PC-3 (cell line): ENCODE measurements around the gene FAM50B. TPM values are rescaled to one million over a fixed set of nuclear protein-coding genes. Genes with fewer than 3 reads are reported as not detected.

ENCODE experiments used
- ATAC-seq: fragments of 200-7000 bp; cut with Tn5 transposase; 2 replicates; pipeline ENCODE4 v1.9.1; 2020; ENCODE audit warnings: mild to moderate bottlenecking, moderate library complexity
- BruUV-seq: library from RNA; stranded (reverse); fragments of 400-500 nt; replicated peaks from 2 replicates; lab custom pipeline; 2021; lab: Mats Ljungman, UMichigan
- CTCF ChIA-PET: fragments of 300-600 bp; sonication (Branson Sonifier 250); formaldehyde crosslinking; loops from one replicate; lab custom pipeline; 2022; ENCODE audit warnings: antibody characterized with exemption; lab: Charles Lee
- POLR2A ChIA-PET: fragments of 300-600 bp; sonication (Branson Sonifier 250); formaldehyde crosslinking; loops from one replicate; lab custom pipeline; 2022; ENCODE audit warnings: antibody characterized with exemption; ENCODE audit not compliant: unreplicated experiment; lab: Charles Lee
- DNase-seq: peaks from one replicate; pipeline ENCODE4 v3.0.0-alpha.2; 2015
- H2AFZ ChIP-seq: fragments of 300-600 bp; sonication (generic); 2 replicates; pipeline ENCODE4 v1.6.0; 2016; ENCODE audit warnings: antibody characterized with exemption, low read length
- H3F3A ChIP-seq: fragments of 300-600 bp; sonication (generic); one replicate; pipeline ENCODE4 v1.6.0; 2017; ENCODE audit warnings: antibody characterized with exemption, low read length, control low read depth, mild to moderate bottlenecking; ENCODE audit not compliant: unreplicated experiment
- H3K27ac ChIP-seq: fragments of 300-600 bp; sonication (generic); 2 replicates; pipeline ENCODE4 v1.5.1; 2016; ENCODE audit warnings: mild to moderate bottlenecking, low read length
- H3K27me3 ChIP-seq: fragments of 300-600 bp; sonication (generic); 2 replicates; pipeline ENCODE4 v1.6.1; 2016; ENCODE audit warnings: low read length, mixed read lengths
- H3K36me3 ChIP-seq: fragments of 300-600 bp; sonication (generic); 2 replicates; pipeline ENCODE4 v1.6.1; 2016; ENCODE audit warnings: low read depth, mixed run types, low read length, mixed read lengths
- H3K4me1 ChIP-seq: fragments of 300-600 bp; sonication (generic); 2 replicates; pipeline ENCODE4 v1.5.1; 2016; ENCODE audit warnings: low read length; ENCODE audit not compliant: insufficient read depth
- H3K4me2 ChIP-seq: fragments of 300-600 bp; sonication (generic); 2 replicates; pipeline ENCODE4 v1.6.0; 2016; ENCODE audit warnings: low read length
- H3K4me3 ChIP-seq: fragments of 300-600 bp; sonication (generic); 2 replicates; pipeline ENCODE4 v1.5.1; 2016; ENCODE audit warnings: mild to moderate bottlenecking, low read length, mixed read lengths
- H3K79me2 ChIP-seq: fragments of 300-600 bp; sonication (generic); 2 replicates; pipeline ENCODE4 v1.6.1; 2017; ENCODE audit warnings: low read length, mixed read lengths
- H3K9ac ChIP-seq: fragments of 300-600 bp; sonication (generic); 2 replicates; pipeline ENCODE4 v1.6.0; 2016; ENCODE audit warnings: mild to moderate bottlenecking, low read length
- H3K9me2 ChIP-seq: fragments of 300-600 bp; sonication (generic); replicated peaks from 2 replicates; pipeline ENCODE4 v1.6.1; 2016; ENCODE audit warnings: mixed run types, low read length, mixed read lengths
- H3K9me3 ChIP-seq: fragments of 300-600 bp; sonication (generic); 2 replicates; pipeline ENCODE4 v1.6.1; 2016; ENCODE audit warnings: low read length, mixed read lengths
- H4K20me1 ChIP-seq: fragments of 300-600 bp; sonication (generic); 2 replicates; pipeline ENCODE4 v1.6.1; 2016; ENCODE audit warnings: low read length, mixed read lengths
- EZH2 ChIP-seq: fragments of 300-600 bp; sonication (generic); IDR thresholded peaks from one replicate; pipeline ENCODE4 v1.6.1; 2017; ENCODE audit warnings: antibody characterized with exemption, mild to moderate bottlenecking, low read length; ENCODE audit not compliant: unreplicated experiment
- EZH2phosphoT487 ChIP-seq: fragments of 300-600 bp; sonication (generic); IDR thresholded peaks from 2 replicates; pipeline ENCODE4 v1.6.1; 2018; ENCODE audit warnings: mild to moderate bottlenecking, antibody characterized with exemption, low read length, borderline replicate concordance
- intact Hi-C: fragments of 100-400 bp; cut with micrococcal nuclease; formaldehyde crosslinking; loops from 2 replicates; pipeline ENCODE4 v1.9.0; 2023
- total RNA-seq: library from RNA; depleted of rRNA; stranded (reverse); fragments of >200 nt; gene quantifications from 2 replicates; pipeline ENCODE4 v1.2.3, GENCODE V29; 2014
- TF ChIP-seq, protein P1 (sequence below): fragments of 300-600 bp; sonication (generic); conservative IDR thresholded peaks from 2 replicates; pipeline ENCODE4 v1.5.1; 2017; ENCODE audit warnings: antibody characterized with exemption, low read depth, mild to moderate bottlenecking, low read length

The FAM50B gene
- total RNA-seq, 1 experiment from 2014 or later, result 8.3 TPM

DNA sequence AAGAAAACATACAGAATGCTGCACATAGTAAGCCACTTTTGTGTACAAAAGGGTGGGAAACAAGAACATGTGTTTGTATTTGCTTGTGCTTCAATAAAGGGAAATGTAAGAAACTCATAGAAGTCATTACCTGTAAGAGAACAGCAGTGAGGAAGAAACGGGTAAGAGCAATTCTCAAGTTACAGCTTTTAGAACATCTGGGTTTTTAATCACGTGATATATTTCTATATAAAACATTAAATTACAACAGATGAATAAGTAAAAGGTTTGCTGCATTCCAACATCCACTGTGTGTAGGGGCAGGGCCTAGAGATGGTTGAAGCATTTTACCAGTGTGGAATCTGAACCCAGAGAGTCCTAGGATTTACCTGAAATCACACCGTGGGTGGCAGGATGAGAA is 36.6 kb upstream of the FAM50B start:
- H3K4me3 ChIP-seq, result no peak overlapping the region
- no peaks in the 10 kb centered on the region for H3K27me3 ChIP-seq
- DNase-seq (no peak), ATAC-seq (no peak)
- no peaks in the 10 kb centered on the region for H3K36me3 ChIP-seq
- H3F3A ChIP-seq, result no peaks in the 10 kb centered on the region
- intact Hi-C loops, result no loop called here
- peak overlapping the region; percentile 41; the same call in 1 of the 2 replicates for H3K27ac ChIP-seq
- H2AFZ ChIP-seq, result peak overlapping the region; percentile 46; the same call in 1 of the 2 replicates
- H3K4me1 ChIP-seq, result peaks cover 53% of the 10 kb centered on the region
- no peaks in the 10 kb centered on the region for H3K9me3 ChIP-seq
- no peaks in the 10 kb centered on the region for H3K9me2 ChIP-seq
- no peak overlapping the region for H3K9ac ChIP-seq
- no peaks in the 10 kb centered on the region for H3K79me2 ChIP-seq
- CTCF ChIA-PET, result interaction anchor here (1.0 kb wide), 2 partner anchors 36 to 121 kb away, joined by 3 read pairs; partner anchors contain the start of gene FAM50B
- POLR2A ChIA-PET, result no interaction called here
- H3K4me2 ChIP-seq, result peak overlapping the region; percentile 71
- BruUV-seq, result no TSS peak
- no peaks in the 10 kb centered on the region for H4K20me1 ChIP-seq
- TF ChIP-seq, protein P1, sequence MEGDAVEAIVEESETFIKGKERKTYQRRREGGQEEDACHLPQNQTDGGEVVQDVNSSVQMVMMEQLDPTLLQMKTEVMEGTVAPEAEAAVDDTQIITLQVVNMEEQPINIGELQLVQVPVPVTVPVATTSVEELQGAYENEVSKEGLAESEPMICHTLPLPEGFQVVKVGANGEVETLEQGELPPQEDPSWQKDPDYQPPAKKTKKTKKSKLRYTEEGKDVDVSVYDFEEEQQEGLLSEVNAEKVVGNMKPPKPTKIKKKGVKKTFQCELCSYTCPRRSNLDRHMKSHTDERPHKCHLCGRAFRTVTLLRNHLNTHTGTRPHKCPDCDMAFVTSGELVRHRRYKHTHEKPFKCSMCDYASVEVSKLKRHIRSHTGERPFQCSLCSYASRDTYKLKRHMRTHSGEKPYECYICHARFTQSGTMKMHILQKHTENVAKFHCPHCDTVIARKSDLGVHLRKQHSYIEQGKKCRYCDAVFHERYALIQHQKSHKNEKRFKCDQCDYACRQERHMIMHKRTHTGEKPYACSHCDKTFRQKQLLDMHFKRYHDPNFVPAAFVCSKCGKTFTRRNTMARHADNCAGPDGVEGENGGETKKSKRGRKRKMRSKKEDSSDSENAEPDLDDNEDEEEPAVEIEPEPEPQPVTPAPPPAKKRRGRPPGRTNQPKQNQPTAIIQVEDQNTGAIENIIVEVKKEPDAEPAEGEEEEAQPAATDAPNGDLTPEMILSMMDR, result no peak
- TF ChIP-seq EZH2phosphoT487, result no peak
- TF ChIP-seq EZH2, result no peak

DNA sequence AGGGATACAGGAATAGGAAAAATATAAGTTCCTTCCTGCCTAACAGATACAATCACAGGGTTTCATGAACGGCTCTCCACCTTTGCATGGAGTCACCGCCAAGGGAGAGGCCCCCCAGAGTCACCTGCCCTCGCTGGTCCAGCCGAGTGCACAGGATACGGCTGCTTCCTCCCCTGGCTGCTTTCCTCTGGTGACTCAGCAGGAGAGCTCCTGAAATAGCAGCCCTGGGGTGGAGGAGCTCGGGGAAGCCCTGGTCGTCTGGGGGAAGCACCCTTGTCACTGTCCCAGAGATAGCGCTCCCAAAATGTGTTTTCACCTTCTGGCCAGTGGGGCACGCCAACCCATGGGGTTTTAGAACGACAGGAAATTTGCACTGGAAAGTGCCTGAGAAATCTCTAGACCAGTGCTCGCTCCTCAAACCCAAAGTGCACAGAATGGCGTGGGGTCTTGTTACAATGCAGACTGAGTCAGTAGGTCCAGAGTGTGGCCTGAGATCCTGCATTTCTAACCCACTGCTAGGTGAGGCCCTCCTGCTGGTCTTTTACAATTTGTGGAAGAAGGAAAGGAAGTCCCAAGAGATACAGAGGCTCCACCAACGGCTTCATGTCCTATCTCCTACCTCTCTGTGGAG is 35.9 kb upstream of the FAM50B start:
- Histone ChIP-seq H3K79me2 (no peaks in the 10 kb centered on the region), H3K27ac (peak overlapping the region; percentile 41), H2AFZ (peak overlapping the region; percentile 46), H3F3A (no peaks in the 10 kb centered on the region), H3K9ac (no peak overlapping the region), H3K4me2 (peak overlapping the region; percentile 71), H3K9me3 (no peaks in the 10 kb centered on the region), H3K4me1 (peaks cover 47% of the 10 kb centered on the region), H3K36me3 (no peaks in the 10 kb centered on the region), H3K9me2 (no peaks in the 10 kb centered on the region), H3K4me3 (no peak overlapping the region), H3K27me3 (no peaks in the 10 kb centered on the region), H4K20me1 (no peaks in the 10 kb centered on the region)
- ChIA-PET CTCF (interaction anchor here (0.6 to 1.0 kb wide), 4 partner anchors 11 to 120 kb away, joined by 3 read pairs; partner anchors contain the start of gene FAM50B), POLR2A (no interaction called here)
- intact Hi-C loops, result no loop called here
- ATAC-seq, result peak; percentile 70
- no TSS peak for BruUV-seq
- TF ChIP-seq EZH2phosphoT487 (no peak), EZH2 (no peak)
- peak; percentile 80 for DNase-seq

DNA sequence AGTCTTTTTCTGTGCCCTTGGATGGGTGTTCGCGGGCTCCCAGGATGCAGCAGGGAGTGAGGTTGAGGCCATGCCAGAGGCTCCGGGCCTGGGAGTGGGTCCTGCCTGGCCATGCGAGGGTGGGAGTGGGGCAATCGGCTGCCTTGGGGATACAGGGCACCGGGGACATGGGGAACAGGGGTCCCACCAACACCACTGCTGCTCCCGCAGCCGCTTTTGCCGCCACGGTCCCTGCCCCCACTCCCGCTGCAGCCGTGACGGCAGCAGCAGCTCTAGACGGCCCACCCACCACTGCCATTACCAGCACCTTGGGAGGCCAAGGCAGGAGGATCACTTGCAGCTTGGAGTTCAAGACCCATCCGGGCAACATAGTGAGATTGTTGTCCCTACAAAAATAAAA is 35.3 kb upstream of the FAM50B start:
- no peak overlapping the region for H3K4me3 ChIP-seq
- H3K79me2 ChIP-seq, result no peaks in the 10 kb centered on the region
- H3K9me2 ChIP-seq, result no peaks in the 10 kb centered on the region
- no peaks in the 10 kb centered on the region for H4K20me1 ChIP-seq
- BruUV-seq, result no TSS peak
- intact Hi-C loops, result no loop called here
- no peaks in the 10 kb centered on the region for H3K36me3 ChIP-seq
- ATAC-seq (no peak), DNase-seq (no peak)
- H3K9me3 ChIP-seq, result no peaks in the 10 kb centered on the region
- H3F3A ChIP-seq, result no peaks in the 10 kb centered on the region
- CTCF ChIA-PET, result no interaction called here
- no peak overlapping the region for H2AFZ ChIP-seq
- no peak overlapping the region for H3K9ac ChIP-seq
- H3K4me1 ChIP-seq, result peaks cover 42% of the 10 kb centered on the region
- H3K27me3 ChIP-seq, result no peaks in the 10 kb centered on the region
- H3K27ac ChIP-seq, result no peak overlapping the region
- POLR2A ChIA-PET, result no interaction called here
- no peak overlapping the region for H3K4me2 ChIP-seq
- TF ChIP-seq, protein P1, result no peak
- TF ChIP-seq EZH2phosphoT487 (no peak), EZH2 (no peak)
